H1 (cell line): ENCODE data around the gene FKTN. TPM values are rescaled to one million over a fixed set of nuclear protein-coding genes. Genes with fewer than 3 reads are reported as not detected.

Experiments
- CTCF ChIA-PET: fragments of 300-600 bp; sonication (Branson Sonifier 250); formaldehyde crosslinking; loops from one replicate; lab custom pipeline; 2021; ENCODE audit not compliant: partially characterized antibody; lab: Charles Lee
- POLR2A ChIA-PET: fragments of 300-600 bp; sonication (Branson Sonifier 250); formaldehyde crosslinking; loops from one replicate; lab custom pipeline; 2021; ENCODE audit warnings: inconsistent platforms; ENCODE audit not compliant: partially characterized antibody; lab: Charles Lee
- DNase-seq, 2 experiments: peaks; one replicate each; pipeline versions ENCODE4 v3.0.0 to v3.0.0-alpha.2; 2010 to 2022; ENCODE audit warnings: low spot score in 2 of 2, low read depth in 1 of 2, mixed read lengths in 1 of 2
- FAIRE-seq: peaks from 2 replicates; lab custom pipeline; 2011; peaks lifted over from hg19 to GRCh38; lab: Jason Lieb, UNC
- H2AFZ ChIP-seq: 2 replicates; pipeline ENCODE4 v1.8.1; 2012; ENCODE audit warnings: low read length, inconsistent platforms
- H2AK5ac ChIP-seq: 2 replicates; pipeline ENCODE4 v1.6.1; 2013; ENCODE audit warnings: low read depth, low read length
- H2BK120ac ChIP-seq: replicated peaks from 2 replicates; pipeline ENCODE3; 2013; ENCODE audit warnings: low read depth, low read length, inconsistent platforms
- H2BK12ac ChIP-seq: 2 replicates; pipeline ENCODE4 v1.6.1; 2013; ENCODE audit warnings: low read depth, low read length
- H2BK15ac ChIP-seq: 2 replicates; pipeline ENCODE4 v1.6.1; 2013; ENCODE audit warnings: low read length
- H2BK20ac ChIP-seq: 2 replicates; pipeline ENCODE4 v1.6.1; 2013; ENCODE audit warnings: low read length
- H2BK5ac ChIP-seq: 2 replicates; pipeline ENCODE4 v1.6.1; 2013; ENCODE audit warnings: low read depth, low read length
- H3K14ac ChIP-seq: 2 replicates; pipeline ENCODE4 v1.6.1; 2013; ENCODE audit warnings: inconsistent platforms; ENCODE audit not compliant: insufficient read length
- H3K18ac ChIP-seq: 2 replicates; pipeline ENCODE4 v1.6.1; 2013; ENCODE audit warnings: low read length; ENCODE audit errors: extremely low read depth
- H3K23ac ChIP-seq: 2 replicates; pipeline ENCODE4 v1.6.1; 2013; ENCODE audit warnings: inconsistent platforms; ENCODE audit not compliant: insufficient read length
- H3K23me2 ChIP-seq: 2 replicates; pipeline ENCODE4 v1.6.1; 2013; ENCODE audit warnings: low read depth, low read length
- H3K27ac ChIP-seq: 2 replicates; pipeline ENCODE4 v1.6.1; 2011; ENCODE audit warnings: low read depth, low read length, inconsistent platforms
- H3K27me3 ChIP-seq, 4 experiments: replicated peaks in 1 of 4; 1 replicate in 1 of 4; 2 replicates in 3 of 4; pipeline versions ENCODE4 v1.6.1 to v1.8.1; 2011 to 2013; ENCODE audit warnings: low read length in 3 of 4, mild to moderate bottlenecking in 3 of 4, inconsistent platforms in 2 of 4, mixed read lengths in 2 of 4, moderate library complexity in 1 of 4; ENCODE audit not compliant: control insufficient read depth in 3 of 4, insufficient read depth in 3 of 4; ENCODE audit errors: extremely low read depth in 1 of 4
- H3K36me3 ChIP-seq, 4 experiments: 2 replicates each; pipeline versions ENCODE4 v1.6.1 to v1.8.1; 2011 to 2013; ENCODE audit warnings: mild to moderate bottlenecking in 4 of 4, low read length in 3 of 4, moderate library complexity in 2 of 4, control low read depth in 1 of 4, inconsistent platforms in 1 of 4; ENCODE audit not compliant: insufficient read depth in 4 of 4, control insufficient read depth in 2 of 4
- H3K4ac ChIP-seq: replicated peaks from 2 replicates; pipeline ENCODE3; 2013; ENCODE audit warnings: low read length, low read depth, mixed read lengths, inconsistent platforms; ENCODE audit not compliant: insufficient read length
- H3K4me1 ChIP-seq, 4 experiments: replicated peaks in 1 of 4; 1 replicate in 1 of 4; 2 replicates in 3 of 4; pipeline versions ENCODE4 v1.6.1 to v1.8.1; 2011 to 2013; ENCODE audit warnings: low read length in 3 of 4, inconsistent platforms in 2 of 4, mixed read lengths in 1 of 4; ENCODE audit not compliant: insufficient read depth in 4 of 4, control insufficient read depth in 3 of 4
- H3K4me2 ChIP-seq, 2 experiments: 2 replicates each; pipeline versions ENCODE4 v1.6.1 to v1.8.1; 2011 to 2013; ENCODE audit warnings: low read depth in 2 of 2, low read length in 2 of 2, control low read depth in 1 of 2, inconsistent platforms in 1 of 2, mild to moderate bottlenecking in 1 of 2; ENCODE audit not compliant: insufficient read depth in 1 of 2
- H3K4me3 ChIP-seq, 4 experiments: fragments of 200-600, 300-600 bp in 1 of 4; sonication (generic), shearing (Covaris generic), sonication (Bioruptor Twin) in 1 of 4; 2 replicates each; pipeline versions ENCODE4 v1.5.1 to v1.8.1; 2011 to 2016; ENCODE audit warnings: low read length in 4 of 4, low read depth in 3 of 4, control low read depth in 2 of 4, inconsistent platforms in 2 of 4, mild to moderate bottlenecking in 2 of 4, mixed read lengths in 1 of 4, moderate library complexity in 1 of 4; ENCODE audit not compliant: insufficient read depth in 2 of 4; ENCODE audit errors: extremely low read depth in 1 of 4
- H3K56ac ChIP-seq: replicated peaks from 2 replicates; pipeline ENCODE3; 2013; ENCODE audit warnings: low read depth, mild to moderate bottlenecking, mixed read lengths, low read length, inconsistent platforms; ENCODE audit not compliant: insufficient read length
- H3K79me1 ChIP-seq: 2 replicates; pipeline ENCODE4 v1.6.1; 2013; ENCODE audit warnings: low read depth, low read length, control low read depth
- H3K79me2 ChIP-seq, 2 experiments: 2 replicates each; pipeline versions ENCODE4 v1.6.1 to v1.8.1; 2012 to 2013; ENCODE audit warnings: low read length in 2 of 2, mild to moderate bottlenecking in 2 of 2, inconsistent platforms in 1 of 2; ENCODE audit not compliant: insufficient read depth in 2 of 2, control insufficient read depth in 1 of 2
- H3K9ac ChIP-seq, 4 experiments: replicated peaks in 1 of 4; 1 replicate in 1 of 4; 2 replicates in 3 of 4; pipeline versions ENCODE4 v1.6.1 to v1.8.1; 2011 to 2013; ENCODE audit warnings: low read depth in 3 of 4, low read length in 3 of 4, control low read depth in 2 of 4, mild to moderate bottlenecking in 2 of 4, moderate library complexity in 2 of 4, inconsistent platforms in 1 of 4; ENCODE audit errors: extremely low read depth in 1 of 4
- H3K9me3 ChIP-seq, 2 experiments: 2 replicates each; pipeline versions ENCODE4 v1.6.1 to v1.8.1; 2012 to 2013; ENCODE audit warnings: mild to moderate bottlenecking in 2 of 2, moderate library complexity in 2 of 2, control low read depth in 1 of 2, inconsistent platforms in 1 of 2, low read depth in 1 of 2, low read length in 1 of 2, mixed read lengths in 1 of 2; ENCODE audit not compliant: insufficient read depth in 2 of 2
- H4K20me1 ChIP-seq, 2 experiments: replicated peaks in 1 of 2; 2 replicates each; pipeline versions ENCODE3 to v1.8.1; 2011 to 2013; ENCODE audit warnings: inconsistent platforms in 2 of 2, low read length in 2 of 2, mild to moderate bottlenecking in 1 of 2; ENCODE audit not compliant: insufficient read depth in 2 of 2, control insufficient read depth in 1 of 2
- H4K5ac ChIP-seq: 2 replicates; pipeline ENCODE4 v1.6.1; 2013; ENCODE audit warnings: low read length, low read depth, mixed read lengths, inconsistent platforms; ENCODE audit not compliant: insufficient read length
- H4K8ac ChIP-seq: 2 replicates; pipeline ENCODE4 v1.8.0; 2013; ENCODE audit warnings: mild to moderate bottlenecking, moderate library complexity, low read length, inconsistent platforms; ENCODE audit not compliant: insufficient read depth; ENCODE audit errors: extremely low read depth
- H4K91ac ChIP-seq: replicated peaks from 2 replicates; pipeline ENCODE3; 2013; ENCODE audit warnings: low read length, mixed read lengths, inconsistent platforms; ENCODE audit not compliant: insufficient read length
- TEAD4 ChIP-seq: IDR thresholded peaks from 2 replicates; pipeline ENCODE4 v1.6.1; 2012; ENCODE audit warnings: low read depth, low read length, inconsistent platforms, mixed read lengths
- YY1 ChIP-seq: IDR thresholded peaks from 2 replicates; pipeline ENCODE4 v1.6.1; 2011; ENCODE audit warnings: low read depth, mild to moderate bottlenecking, low read length
- WGBS, 2 experiments: shearing (Covaris generic) in 1 of 2; methylation state at CpG; one replicate each; pipeline versions ENCODE4 v1.1.6 to v1.1.7; 2013 to 2015; ENCODE audit warnings: low lambda C conversion rate in 2 of 2, mixed read lengths in 2 of 2, inconsistent platforms in 1 of 2, low coverage in 1 of 2, missing lambda C conversion rate in 1 of 2; ENCODE audit not compliant: insufficient replicate concordance in 2 of 2, insufficient coverage in 1 of 2, insufficient read length in 1 of 2; ENCODE audit errors: extremely low coverage in 1 of 2, missing lambda C conversion rate in 1 of 2; 5-methylcytosine and 5-hydroxymethylcytosine counted together
- polyA plus RNA-seq, 7 experiments: library from polyadenylated mRNA; depleted of rRNA in 3 of 7; stranded (reverse) in 5 of 7; unstranded in 2 of 7; fragments of >200 nt in 5 of 7; fragments of 200-250 nt in 2 of 7; gene quantifications; 1 replicate in 5 of 7; 2 replicates in 1 of 7; 4 replicates in 1 of 7; pipeline versions ENCODE4 v1.2.1 to v1.2.3, GENCODE V29; 2011 to 2013; ENCODE audit warnings: missing spikeins in 2 of 7, mixed read lengths in 2 of 7
- total RNA-seq: library from RNA; stranded (reverse); fragmentation: NEBNext Ultra II Directional; extraction: Animal tissue kit (Norgen Biotek cat#: 25700); gene quantifications from 2 replicates; pipeline ENCODE4 v1.2.1, GENCODE V29; 2021

The FKTN gene
- total and polyA plus RNA-seq, 2 of the 8 experiments (the other 6 are each of a cell fraction or from before 2014, with no cell fraction given) = 2.7 to 13.4 TPM

DNA sequence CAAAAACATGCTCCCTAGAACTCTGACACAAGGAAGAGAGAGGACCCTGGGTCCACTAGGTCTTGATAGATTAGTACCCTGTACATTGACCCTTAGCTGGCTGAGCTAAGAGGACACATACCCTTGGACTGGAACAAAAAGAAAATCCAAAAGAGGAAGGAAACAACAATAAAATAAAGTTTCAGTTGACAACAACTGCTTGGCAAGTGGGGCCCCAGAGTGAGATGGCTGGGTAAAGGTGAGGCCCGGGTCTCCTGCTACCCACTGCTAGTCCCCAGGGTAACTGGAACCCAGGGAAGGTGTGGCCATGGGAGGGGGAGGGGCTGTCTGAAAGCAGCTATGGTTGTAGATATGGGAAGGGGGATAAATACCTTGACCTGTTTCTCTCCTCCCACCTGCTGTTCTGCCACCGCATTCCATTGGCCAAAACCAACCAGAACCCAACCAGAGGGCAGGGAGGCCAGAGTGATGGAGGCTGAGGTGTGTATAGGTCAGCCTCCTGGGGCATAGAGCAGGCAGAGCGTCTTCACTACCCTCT is 116.0 kb downstream of the FKTN start:
- Histone ChIP-seq H3K27ac (no peak overlapping the region), H4K91ac (no peak overlapping the region), H2BK5ac (no peak overlapping the region), H3K9me3 (no peaks in the 10 kb centered on the region), H3K56ac (no peak overlapping the region), H3K18ac (no peak overlapping the region), H4K20me1 (no peaks in the 10 kb centered on the region), H2BK20ac (no peak overlapping the region), H3K4ac (no peak overlapping the region), H3K9ac (no peak overlapping the region), H2BK15ac (no peak overlapping the region), H3K27me3 (no peaks in the 10 kb centered on the region), H4K5ac (no peak overlapping the region), H3K23ac (no peak overlapping the region), H3K4me1 (peaks cover 0 to 10% (median 7%) of the 10 kb centered on the region in 4 experiments; a peak in 4 of 7 replicates)
- DNase-seq (no peak), FAIRE-seq (no peak)
- 85% methylated on average over 3 of the region's 3 CpGs; no CpG with 5 or more reads in 1 of the 2 experiments for WGBS, 2 experiments
- CTCF ChIA-PET = interaction anchor here (0.7 to 2.4 kb wide), 3 partner anchors 17 to 159 kb away, joined by 3 to 7 read pairs (median 6); no protein-coding TSS in a partner anchor
- peak; percentile 47; the same call in 1 of the 2 replicates for TF ChIP-seq TEAD4
- TF ChIP-seq YY1 = no peak
- TF ChIP-seq, all 59 proteins: peak for 1
- H3K79me1 ChIP-seq = no peaks in the 10 kb centered on the region
- H3K23me2 ChIP-seq = no peaks in the 10 kb centered on the region
- no peaks in the 10 kb centered on the region for H3K79me2 ChIP-seq
- H2BK12ac ChIP-seq = no peak overlapping the region
- H4K8ac ChIP-seq = no peak overlapping the region
- H3K14ac ChIP-seq = no peak overlapping the region
- no peaks in the 10 kb centered on the region for H3K36me3 ChIP-seq
- POLR2A ChIA-PET = no interaction called here
- H3K4me3 ChIP-seq = no peak overlapping the region
- H3K4me2 ChIP-seq = no peak overlapping the region
- no peak overlapping the region for H2AK5ac ChIP-seq
- no peak overlapping the region for H2AFZ ChIP-seq
- H2BK120ac ChIP-seq = no peak overlapping the region
